SIG-M5 (cell line): ENCODE results near the gene GDF7.

Source experiments
- DNase-seq: peaks from one replicate; lab custom pipeline; 2025; lab: John Stamatoyannopoulos, UW

GDF7 gene

GRCh38 chr2:20674974-20675679 lies 8.2 kb downstream of the GDF7 start:
- DNase-seq = no peak

GRCh38 chr2:20675701-20676352 lies 8.9 kb downstream of the GDF7 start:
- DNase-seq = peak; percentile 2

- DNase-seq = no peak
Measured at GRCh38 chr2:20676353-20677215, 9.6 kb downstream of the GDF7 start.

GRCh38 chr2:20677301-20678085 lies 10.5 kb downstream of the GDF7 start:
- no peak for DNase-seq

GRCh38 chr2:20678086-20678395 lies 11.1 kb downstream of the GDF7 start:
- DNase-seq = no peak

- no peak for DNase-seq
Measured at GRCh38 chr2:20678780-20679179, 11.8 kb downstream of the GDF7 start.

GRCh38 chr2:20680744-20681375 lies 13.9 kb downstream of the GDF7 start:
- DNase-seq = no peak

GRCh38 chr2:20682167-20682920 lies 15.4 kb downstream of the GDF7 start:
- DNase-seq = no peak

- no peak for DNase-seq
Measured at GRCh38 chr2:20684581-20685063, 17.7 kb downstream of the GDF7 start.

GRCh38 chr2:20687260-20687832 lies 20.4 kb downstream of the GDF7 start:
- no peak for DNase-seq

GRCh38 chr2:20689428-20690264 lies 22.7 kb downstream of the GDF7 start:
- DNase-seq = no peak

- no peak for DNase-seq
Measured at GRCh38 chr2:20691076-20691734, 24.3 kb downstream of the GDF7 start.

GRCh38 chr2:20692081-20692480 lies 25.1 kb downstream of the GDF7 start:
- no peak for DNase-seq

GRCh38 chr2:20693317-20693716 lies 26.4 kb downstream of the GDF7 start:
- DNase-seq = no peak

GRCh38 chr2:20696366-20696765 lies 29.4 kb downstream of the GDF7 start:
- no peak for DNase-seq

GRCh38 chr2:20697322-20697934 lies 30.5 kb downstream of the GDF7 start:
- no peak for DNase-seq

GRCh38 chr2:20698916-20699613 lies 32.1 kb downstream of the GDF7 start:
- no peak for DNase-seq

GRCh38 chr2:20702563-20702962 lies 35.6 kb downstream of the GDF7 start:
- no peak for DNase-seq
